Vagina (tissue), 2 donors: Measurements from ENCODE around the gene MRPS31. TPM values are rescaled to one million over a fixed set of nuclear protein-coding genes. Genes with fewer than 3 reads are reported as not detected.
A peak's percentile ranks its signal among the peaks of the same experiment; 100 is the strongest.
"Not testable (repeated sequence)": the region's sequence is repeated elsewhere in the genome, so short reads cannot be mapped to it uniquely, and the experiment has no call there.

ENCODE experiments used
- DNase-seq, 2 donors: peaks; one replicate each; pipeline ENCODE4 v3.0.0-alpha.2; 2017; ENCODE audit errors: extremely low spot score in 2 of 2
- H3K27ac ChIP-seq: fragments of 200-600 bp; sonication (generic); one replicate; pipeline ENCODE4 v1.5.1; 2019
- H3K27me3 ChIP-seq: fragments of 200-600 bp; sonication (generic); one replicate; pipeline ENCODE4 v1.5.1; 2019
- H3K36me3 ChIP-seq, 2 donors: fragments of 200-600 bp; sonication (generic); one replicate each; pipeline ENCODE4 v1.5.1; 2017 to 2019
- H3K4me1 ChIP-seq: fragments of 200-600 bp; sonication (generic); one replicate; pipeline ENCODE4 v1.5.1; 2019
- H3K4me3 ChIP-seq, 2 donors: fragments of 200-600 bp; sonication (generic); 1 replicate in 1 of 2; 2 replicates in 1 of 2; pipeline ENCODE4 v1.5.1; 2016 to 2019
- H3K9me3 ChIP-seq: fragments of 200-600 bp; sonication (generic); one replicate; pipeline ENCODE4 v1.5.1; 2019
- POLR2A ChIP-seq, 2 donors: fragments of 450-650 bp; IDR thresholded peaks; one replicate each; pipeline ENCODE4 v1.6.1; 2017; ENCODE audit warnings: antibody characterized with exemption in 2 of 2, mild to moderate bottlenecking in 2 of 2, moderate library complexity in 2 of 2
- POLR2AphosphoS5 ChIP-seq, 2 donors: sonication (generic); formaldehyde crosslinking; IDR thresholded peaks; one replicate each; pipeline ENCODE4 v1.9.0; 2017; ENCODE audit warnings: antibody characterized with exemption in 2 of 2, mild to moderate bottlenecking in 2 of 2, low read depth in 1 of 2; ENCODE audit not compliant: insufficient read depth in 1 of 2
- intact Hi-C: fragments of 100-400 bp; cut with DNase I; formaldehyde crosslinking; loops from one replicate; pipeline ENCODE4 v1.15.1; 2023
- total RNA-seq: library from RNA; depleted of rRNA; stranded (reverse); fragments of >200 nt; gene quantifications from one replicate; pipeline ENCODE4 v1.2.3, GENCODE V29; 2016
- TF ChIP-seq, protein P1 (sequence below), 3 experiments: fragments of 450-650 bp in 2 of 3; fragments of 200-600 bp in 1 of 3; sonication (generic) in 1 of 3; IDR thresholded peaks; one replicate each; pipeline ENCODE4 v1.5.1; 2017 to 2019; ENCODE audit warnings: antibody characterized with exemption in 3 of 3, mild to moderate bottlenecking in 2 of 3, moderate library complexity in 2 of 3

Gene MRPS31
- total RNA-seq, 1 donor from 2014 or later, result 17.9 TPM

DNA sequence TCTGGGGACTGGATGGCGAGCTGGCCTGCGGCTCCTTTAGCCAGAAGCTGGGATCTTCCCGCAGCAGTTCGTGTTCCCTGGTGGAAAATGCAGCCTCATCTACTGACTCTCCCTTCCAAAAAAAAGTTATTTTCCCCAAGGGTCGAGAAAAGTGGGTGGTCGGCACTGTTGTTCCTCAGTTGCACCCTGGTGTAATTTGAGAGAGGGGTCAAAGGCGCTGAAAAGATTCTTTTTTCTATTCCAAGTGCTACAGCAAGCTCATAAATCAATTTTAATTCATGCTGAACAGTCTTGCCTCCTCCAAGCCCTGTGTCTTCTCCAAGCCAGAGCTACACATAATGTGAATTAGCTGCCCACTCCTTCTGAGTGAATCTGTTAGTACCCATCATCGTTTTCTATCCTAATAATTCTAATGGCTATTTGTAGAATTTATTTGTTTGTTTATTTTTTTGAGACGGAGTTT is 19.2 kb upstream of the MRPS31 start:
- Histone ChIP-seq H3K4me3 (peak overlapping the region; percentile 58 to 89), H3K9me3 (no peaks in the 10 kb centered on the region), H3K36me3 (peaks cover 0 to 10% of the 10 kb centered on the region in 2 donors), H3K27me3 (no peaks in the 10 kb centered on the region), H3K4me1 (peaks cover 13% of the 10 kb centered on the region), H3K27ac (peak overlapping the region; percentile 84)
- TF ChIP-seq, protein P1, sequence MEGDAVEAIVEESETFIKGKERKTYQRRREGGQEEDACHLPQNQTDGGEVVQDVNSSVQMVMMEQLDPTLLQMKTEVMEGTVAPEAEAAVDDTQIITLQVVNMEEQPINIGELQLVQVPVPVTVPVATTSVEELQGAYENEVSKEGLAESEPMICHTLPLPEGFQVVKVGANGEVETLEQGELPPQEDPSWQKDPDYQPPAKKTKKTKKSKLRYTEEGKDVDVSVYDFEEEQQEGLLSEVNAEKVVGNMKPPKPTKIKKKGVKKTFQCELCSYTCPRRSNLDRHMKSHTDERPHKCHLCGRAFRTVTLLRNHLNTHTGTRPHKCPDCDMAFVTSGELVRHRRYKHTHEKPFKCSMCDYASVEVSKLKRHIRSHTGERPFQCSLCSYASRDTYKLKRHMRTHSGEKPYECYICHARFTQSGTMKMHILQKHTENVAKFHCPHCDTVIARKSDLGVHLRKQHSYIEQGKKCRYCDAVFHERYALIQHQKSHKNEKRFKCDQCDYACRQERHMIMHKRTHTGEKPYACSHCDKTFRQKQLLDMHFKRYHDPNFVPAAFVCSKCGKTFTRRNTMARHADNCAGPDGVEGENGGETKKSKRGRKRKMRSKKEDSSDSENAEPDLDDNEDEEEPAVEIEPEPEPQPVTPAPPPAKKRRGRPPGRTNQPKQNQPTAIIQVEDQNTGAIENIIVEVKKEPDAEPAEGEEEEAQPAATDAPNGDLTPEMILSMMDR (IDR thresholded peaks at IDR 0.05), result no peak
- TF ChIP-seq POLR2AphosphoS5 (IDR thresholded peaks at IDR 0.05; ENCODE audit: insufficient read depth in 1 of 2, low read depth in 1 of 2), result no peak
- DNase-seq, result no peak
- intact Hi-C loops, result no loop called here

DNA sequence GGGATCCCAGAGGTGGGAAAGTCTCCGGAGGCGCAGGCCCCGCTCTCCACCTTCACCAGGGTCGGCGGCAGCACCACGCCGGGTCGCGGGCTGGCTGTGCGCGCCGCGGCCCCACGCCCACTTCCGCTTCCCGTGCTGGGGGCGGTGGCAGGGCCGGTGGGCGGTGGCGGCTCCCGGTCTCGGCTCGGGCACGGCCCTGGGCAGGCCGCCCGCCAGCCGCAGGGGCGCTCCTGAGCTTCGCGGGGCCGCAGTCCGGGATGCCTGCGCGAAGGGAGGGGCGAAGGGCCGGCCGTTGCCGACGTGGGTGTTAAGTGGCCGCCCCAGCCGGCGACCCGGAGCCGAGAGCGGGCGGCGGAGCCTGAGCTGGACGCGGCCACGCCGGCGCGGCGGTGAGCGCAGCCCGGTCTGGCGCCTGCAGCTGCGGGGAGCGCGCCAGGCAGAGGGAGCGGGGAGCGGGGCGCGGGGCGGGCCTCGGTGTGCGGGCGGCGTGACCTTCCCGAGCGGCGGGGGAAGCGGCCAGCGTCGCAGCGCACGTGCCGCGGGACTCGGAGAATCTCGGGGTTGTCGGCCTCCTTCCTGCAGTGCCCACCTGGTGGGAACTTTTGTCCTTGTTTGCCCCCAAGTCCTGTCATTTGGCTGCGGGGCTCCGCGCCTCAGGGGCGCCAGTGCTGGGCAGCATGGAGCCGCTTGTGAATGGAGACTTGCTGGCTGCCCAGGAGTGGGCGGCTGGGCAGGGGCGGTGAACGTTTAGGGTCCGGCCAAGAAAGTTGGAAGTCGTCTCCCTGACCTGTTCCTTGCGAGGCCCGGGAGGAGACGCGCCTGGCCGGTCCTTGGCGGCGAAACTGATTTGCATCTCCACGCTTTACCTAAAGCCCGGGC is 18.5 kb upstream of the MRPS31 start, which contains the start of gene SLC25A15:
Gene SLC25A15 (plus strand): TSS at position 337 of the 879 bp plus-strand sequence. CDS start 3,616 bp downstream, outside the sequence.
- H3K4me1 ChIP-seq, result peaks cover 13% of the 10 kb centered on the region
- intact Hi-C loops, result loop anchor here (2.0 kb wide), 1 partner anchor 271 kb away; the partner anchor contains the start of gene WBP4
- TF ChIP-seq POLR2A (IDR thresholded peaks at IDR 0.05) (no peak), POLR2AphosphoS5 (IDR thresholded peaks at IDR 0.05; ENCODE audit: insufficient read depth in 1 of 2, low read depth in 1 of 2) (no peak)
- TF ChIP-seq, protein P1 (IDR thresholded peaks at IDR 0.05), result no peak
- H3K27me3 ChIP-seq, result no peaks in the 10 kb centered on the region
- DNase-seq, result no peak
- peak within 1 kb of the TSS; percentile 58 to 89 for H3K4me3 ChIP-seq
- peak within 1 kb of the TSS; percentile 84 for H3K27ac ChIP-seq
- H3K36me3 ChIP-seq, result peaks cover 0 to 3% of the 10 kb centered on the region in 2 donors
- H3K9me3 ChIP-seq, result no peaks in the 10 kb centered on the region

DNA sequence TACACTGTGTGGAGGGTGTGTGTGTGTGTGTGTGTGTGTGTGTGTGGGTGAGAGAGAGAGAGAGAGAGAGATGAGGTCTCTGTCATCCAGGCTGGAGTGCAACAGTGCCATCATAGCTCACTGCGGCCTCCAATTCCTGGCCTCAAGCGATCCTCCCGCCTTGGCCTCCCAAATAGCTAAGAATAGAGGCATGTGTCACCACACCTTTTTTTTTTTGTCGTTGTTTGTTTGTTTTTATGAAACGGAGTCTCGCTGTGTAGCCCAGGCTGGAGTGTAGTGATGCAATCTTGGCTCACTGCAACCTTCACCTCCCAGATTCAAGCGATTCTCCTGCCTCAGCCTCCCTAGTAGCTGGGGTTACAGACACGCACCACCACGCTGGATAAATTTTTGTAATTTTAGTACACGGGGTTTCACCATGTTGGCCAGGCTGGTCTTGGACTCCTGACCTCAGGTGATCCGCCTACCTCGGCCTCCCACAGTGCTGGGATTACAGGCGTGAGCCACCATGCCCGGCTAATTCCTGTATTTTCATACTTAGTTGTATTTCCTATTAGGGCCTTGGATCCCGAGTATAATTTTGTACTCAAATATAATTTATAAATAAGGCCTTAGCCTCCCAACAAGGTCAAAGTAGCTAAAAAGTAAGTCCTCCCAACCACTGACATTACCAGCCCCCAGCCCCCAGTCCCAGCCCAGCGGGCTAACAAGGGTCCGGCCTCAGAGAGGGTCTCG is 17.7 kb upstream of the MRPS31 start:
- intact Hi-C loops, result loop anchor here (2.0 kb wide), 1 partner anchor 272 kb away; the partner anchor contains the start of gene WBP4
- H3K36me3 ChIP-seq, DNase-seq, H3K9me3 ChIP-seq, H3K27me3 ChIP-seq: not testable (repeated sequence)
- H3K4me3 ChIP-seq, result peak overlapping the region; percentile 58 to 89
- peak overlapping the region; percentile 84 for H3K27ac ChIP-seq
- peaks cover 13% of the 10 kb centered on the region for H3K4me1 ChIP-seq

DNA sequence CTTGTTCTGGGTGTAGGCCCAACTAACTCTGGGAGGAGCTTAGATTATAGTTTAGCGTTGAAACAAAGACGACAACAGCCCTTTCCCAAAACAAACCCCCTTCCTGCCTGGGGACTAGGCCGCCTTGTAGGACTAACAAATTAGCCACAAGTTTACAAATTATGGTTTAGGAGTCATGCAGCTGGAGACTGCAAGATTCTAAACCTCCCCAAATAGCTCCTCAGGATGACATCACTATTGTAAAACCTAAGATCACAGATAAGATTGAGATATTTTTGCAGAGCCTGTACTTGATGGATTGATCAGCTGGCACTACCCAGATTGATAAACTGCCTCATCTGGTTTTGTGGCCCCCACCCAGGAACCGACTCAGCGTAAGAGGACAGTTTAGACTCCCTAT is 16.1 kb upstream of the MRPS31 start:
- no peaks in the 10 kb centered on the region for H3K36me3 ChIP-seq
- H3K4me1 ChIP-seq, result peaks cover 13% of the 10 kb centered on the region
- no peaks in the 10 kb centered on the region for H3K9me3 ChIP-seq
- H3K27me3 ChIP-seq, result no peaks in the 10 kb centered on the region
- no peak for DNase-seq
- TF ChIP-seq POLR2AphosphoS5 (IDR thresholded peaks at IDR 0.05; ENCODE audit: insufficient read depth in 1 of 2, low read depth in 1 of 2) (no peak), POLR2A (IDR thresholded peaks at IDR 0.05) (no peak)
- TF ChIP-seq, protein P1 (IDR thresholded peaks at IDR 0.05), result no peak
- no peak overlapping the region for H3K27ac ChIP-seq
- H3K4me3 ChIP-seq, result no peak overlapping the region
- intact Hi-C loops, result no loop called here

DNA sequence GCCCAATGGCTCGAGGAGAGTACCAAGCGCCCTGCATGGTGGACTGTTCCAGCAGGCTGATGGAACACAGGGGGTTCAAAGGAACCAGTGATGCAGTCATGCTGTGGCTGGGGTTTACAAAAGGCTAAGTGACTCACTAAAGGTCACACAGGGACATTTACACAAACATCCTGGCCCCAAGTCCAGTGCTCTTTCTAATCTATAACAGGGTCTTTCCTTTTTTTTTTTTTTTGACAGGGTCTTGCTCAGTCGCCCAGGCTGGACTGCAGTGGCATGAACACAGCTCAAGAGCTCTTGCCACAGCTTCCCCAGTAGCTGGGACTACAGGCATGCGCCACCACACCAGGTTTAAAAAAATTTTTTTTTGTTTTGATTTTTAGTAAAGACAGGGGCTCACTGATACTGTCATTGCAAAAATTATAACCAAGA is 15.6 kb upstream of the MRPS31 start:
- Histone ChIP-seq H3K27ac (no peak overlapping the region), H3K27me3 (no peaks in the 10 kb centered on the region), H3K36me3 (no peaks in the 10 kb centered on the region), H3K4me1 (peaks cover 13% of the 10 kb centered on the region), H3K4me3 (no peak overlapping the region), H3K9me3 (no peaks in the 10 kb centered on the region)
- TF ChIP-seq, protein P1 (IDR thresholded peaks at IDR 0.05), result no peak
- TF ChIP-seq POLR2A (IDR thresholded peaks at IDR 0.05) (no peak), POLR2AphosphoS5 (IDR thresholded peaks at IDR 0.05; ENCODE audit: insufficient read depth in 1 of 2, low read depth in 1 of 2) (no peak)
- DNase-seq, result no peak
- intact Hi-C loops, result no loop called here
